GM20431 (cell line): Measurements from ENCODE around the gene PSTPIP2.

Experiments
- in situ Hi-C: fragments of 300-500 bp; cut with MseI, MboI; formaldehyde crosslinking; loops from one replicate; pipeline ENCODE4 v1.15.0; 2020; ENCODE audit warnings: low sequenced_read_pairs; ENCODE audit not compliant: unreplicated experiment

PSTPIP2 gene

GRCh38 chr18:46040747-46041104, 31.3 kb downstream of the PSTPIP2 start:
- in situ Hi-C loops: no loop called here

- in situ Hi-C loops: no loop called here
Observed at GRCh38 chr18:46040033-46040746, 31.9 kb downstream of the PSTPIP2 start.

- in situ Hi-C loops: no loop called here
Observed at GRCh38 chr18:46037512-46038305, 34.4 kb downstream of the PSTPIP2 start.

GRCh38 chr18:46035696-46036680, 36.1 kb downstream of the PSTPIP2 start:
- in situ Hi-C loops: no loop called here

GRCh38 chr18:46034230-46034629, 37.8 kb downstream of the PSTPIP2 start:
- in situ Hi-C loops: no loop called here

GRCh38 chr18:46031741-46032140, 40.3 kb downstream of the PSTPIP2 start:
- in situ Hi-C loops: no loop called here

- in situ Hi-C loops: no loop called here
Observed at GRCh38 chr18:46028536-46028891, 43.5 kb downstream of the PSTPIP2 start.

GRCh38 chr18:46019936-46020335, 52.1 kb downstream of the PSTPIP2 start:
- in situ Hi-C loops: no loop called here

GRCh38 chr18:46013484-46014189, 58.4 kb downstream of the PSTPIP2 start:
- in situ Hi-C loops: no loop called here

GRCh38 chr18:46010676-46011075, 61.4 kb downstream of the PSTPIP2 start:
- in situ Hi-C loops: no loop called here

- in situ Hi-C loops: no loop called here
Observed at GRCh38 chr18:46010050-46010449, 62.0 kb downstream of the PSTPIP2 start.

GRCh38 chr18:46009125-46009840, 62.8 kb downstream of the PSTPIP2 start:
- in situ Hi-C loops: no loop called here

- in situ Hi-C loops: no loop called here
Observed at GRCh38 chr18:46008531-46008930, 63.5 kb downstream of the PSTPIP2 start.

GRCh38 chr18:46007165-46007564, 64.9 kb downstream of the PSTPIP2 start:
- in situ Hi-C loops: no loop called here

- in situ Hi-C loops: no loop called here
Observed at GRCh38 chr18:46002934-46003333, 69.1 kb downstream of the PSTPIP2 start.

- in situ Hi-C loops: no loop called here
Observed at GRCh38 chr18:46001892-46002291, 70.2 kb downstream of the PSTPIP2 start.

GRCh38 chr18:46001074-46001473, 71.0 kb downstream of the PSTPIP2 start:
- in situ Hi-C loops: no loop called here

- in situ Hi-C loops: no loop called here
Observed at GRCh38 chr18:45999536-45999935, 72.5 kb downstream of the PSTPIP2 start.

- in situ Hi-C loops: no loop called here
Observed at GRCh38 chr18:45998244-45998643, 73.8 kb downstream of the PSTPIP2 start.
